CD14-positive monocyte (primary cell): ENCODE data around the gene MINPP1. TPM values are rescaled to one million over a fixed set of nuclear protein-coding genes. Genes with fewer than 3 reads are reported as not detected.

Experiments
- DNase-seq, 3 donors: peaks; one replicate each; pipeline ENCODE4 v3.0.0-alpha.2; 2011 to 2022
- H2AFZ ChIP-seq: 2 replicates; pipeline ENCODE4 v1.6.0; 2012; ENCODE audit warnings: mild to moderate bottlenecking, low read depth, low read length, inconsistent platforms; ENCODE audit not compliant: insufficient read depth, poor library complexity, severe bottlenecking
- H3K27ac ChIP-seq, 2 donors: 1 replicate in 1 of 2; 2 replicates in 1 of 2; pipeline ENCODE4 v1.5.1; 2012 to 2013; ENCODE audit warnings: low read length in 2 of 2, control low read depth in 1 of 2, inconsistent platforms in 1 of 2, low read depth in 1 of 2, mild to moderate bottlenecking in 1 of 2
- H3K27me3 ChIP-seq, 2 donors: one replicate each; pipeline versions ENCODE4 v1.6.0 to v1.6.1; 2011 to 2013; ENCODE audit warnings: low read length in 2 of 2; ENCODE audit not compliant: control insufficient read depth in 2 of 2, insufficient read depth in 2 of 2
- H3K36me3 ChIP-seq, 2 donors: replicated peaks in 1 of 2; 1 replicate in 1 of 2; 2 replicates in 1 of 2; pipeline versions ENCODE4 v1.5.1 to v1.6.1; 2012 to 2013; ENCODE audit warnings: low read length in 2 of 2, control low read depth in 1 of 2, inconsistent platforms in 1 of 2, mild to moderate bottlenecking in 1 of 2; ENCODE audit not compliant: insufficient read depth in 2 of 2, control insufficient read depth in 1 of 2
- H3K4me1 ChIP-seq, 2 donors: 1 replicate in 1 of 2; 2 replicates in 1 of 2; pipeline versions ENCODE4 v1.5.1 to v1.6.1; 2012 to 2013; ENCODE audit warnings: low read length in 2 of 2, control low read depth in 1 of 2, inconsistent platforms in 1 of 2, mild to moderate bottlenecking in 1 of 2, moderate library complexity in 1 of 2; ENCODE audit not compliant: insufficient read depth in 2 of 2, control insufficient read depth in 1 of 2
- H3K4me2 ChIP-seq: replicated peaks from 2 replicates; pipeline ENCODE3; 2012; ENCODE audit warnings: low read length, moderate library complexity, mild to moderate bottlenecking; ENCODE audit not compliant: poor library complexity, severe bottlenecking; ENCODE audit errors: extremely low read depth
- H3K4me3 ChIP-seq, 3 experiments: fragments of 200-600 bp in 1 of 3; sonication (generic) in 1 of 3; replicated peaks in 1 of 3; 1 replicate in 2 of 3; 2 replicates in 1 of 3; pipeline ENCODE4 v1.5.1; 2011 to 2013; ENCODE audit warnings: low read length in 3 of 3, mild to moderate bottlenecking in 3 of 3, control low read depth in 2 of 3, low read depth in 2 of 3, inconsistent platforms in 1 of 3, moderate library complexity in 1 of 3
- H3K79me2 ChIP-seq: 2 replicates; pipeline ENCODE4 v1.6.0; 2012; ENCODE audit warnings: mild to moderate bottlenecking, control low read depth, inconsistent platforms, low read length, moderate library complexity; ENCODE audit not compliant: insufficient read depth
- H3K9ac ChIP-seq: 2 replicates; pipeline ENCODE4 v1.6.0; 2017; ENCODE audit warnings: low read length, mild to moderate bottlenecking; ENCODE audit not compliant: insufficient read depth, poor library complexity, severe bottlenecking
- H3K9me3 ChIP-seq, 2 donors: replicated peaks in 1 of 2; 1 replicate in 1 of 2; 2 replicates in 1 of 2; pipeline versions ENCODE4 v1.5.1 to v1.6.1; 2012 to 2013; ENCODE audit warnings: low read length in 2 of 2, control low read depth in 1 of 2; ENCODE audit not compliant: control insufficient read depth in 1 of 2, insufficient read depth in 1 of 2
- H4K20me1 ChIP-seq: 2 replicates; pipeline ENCODE4 v1.6.0; 2012; ENCODE audit warnings: mild to moderate bottlenecking, low read length, control low read depth, moderate library complexity; ENCODE audit not compliant: insufficient read depth
- H3K27ac Mint-ChIP-seq, 7 donors: one replicate each; pipeline ENCODE4 v1.8.0; 2020; ENCODE audit warnings: mild to moderate bottlenecking in 7 of 7, mixed read lengths in 7 of 7, moderate library complexity in 6 of 7, inconsistent platforms in 2 of 7
- H3K27me3 Mint-ChIP-seq, 3 donors: one replicate each; pipeline ENCODE4 v1.8.0; 2021 to 2022; ENCODE audit warnings: low read depth in 3 of 3, mild to moderate bottlenecking in 3 of 3, mixed read lengths in 3 of 3, moderate library complexity in 3 of 3, inconsistent platforms in 1 of 3
- H3K36me3 Mint-ChIP-seq, 2 donors: one replicate each; pipeline ENCODE4 v1.8.0; 2020; ENCODE audit warnings: mixed read lengths in 2 of 2, inconsistent platforms in 1 of 2, mild to moderate bottlenecking in 1 of 2
- H3K4me1 Mint-ChIP-seq: one replicate; pipeline ENCODE4 v1.8.0; 2020; ENCODE audit warnings: mild to moderate bottlenecking, mixed read lengths
- H3K4me3 Mint-ChIP-seq, 2 donors: one replicate each; pipeline ENCODE4 v1.8.0; 2020; ENCODE audit warnings: mild to moderate bottlenecking in 2 of 2, mixed read lengths in 2 of 2, moderate library complexity in 1 of 2
- H3K9me3 Mint-ChIP-seq, 7 donors: one replicate each; pipeline ENCODE4 v1.8.0; 2020 to 2022; ENCODE audit warnings: mixed read lengths in 7 of 7, mild to moderate bottlenecking in 6 of 7, moderate library complexity in 6 of 7, inconsistent platforms in 2 of 7
- CTCF ChIP-seq: fragments of 200-600 bp; IDR thresholded peaks from one replicate; pipeline ENCODE4 v1.8.0; 2022; ENCODE audit warnings: antibody characterized with exemption, mild to moderate bottlenecking
- WGBS: methylation state at CpG from one replicate; pipeline ENCODE4 v1.1.5; 2013; ENCODE audit warnings: missing lambda C conversion rate; ENCODE audit not compliant: insufficient coverage; 5-methylcytosine and 5-hydroxymethylcytosine counted together
- intact Hi-C, 2 donors: fragments of 100-400 bp; cut with micrococcal nuclease; formaldehyde crosslinking; loops; one replicate each; pipeline versions ENCODE4 v1.15.0 to v1.15.1; 2023
- polyA plus RNA-seq, 3 donors: library from polyadenylated mRNA; depleted of rRNA in 1 of 3; unstranded in 2 of 3; stranded (reverse) in 1 of 3; fragments of 300-500 nt in 2 of 3; fragments of >200 nt in 1 of 3; fragmentation: Illumina TruSeq in 2 of 3; gene quantifications; 1 replicate in 2 of 3; 2 replicates in 1 of 3; pipeline ENCODE4 v1.2.3, GENCODE V29; 2012 to 2021

Gene MINPP1
- polyA plus RNA-seq, 3 donors, result 1.7 to 9.7 (median 9.0) TPM

GRCh38 chr10:87579563-87579962, 74.9 kb downstream of the MINPP1 start:
- DNase-seq, result no peak
- no peaks in the 10 kb centered on the region for H3K36me3 ChIP-seq
- H3K9ac ChIP-seq, result no peak overlapping the region
- TF ChIP-seq CTCF, result no peak
- no peak overlapping the region for H3K27ac ChIP-seq
- no peak overlapping the region for H3K4me3 ChIP-seq
- intact Hi-C loops, result no loop called here
- H2AFZ ChIP-seq, result no peak overlapping the region
- H3K79me2 ChIP-seq, result no peaks in the 10 kb centered on the region
- no peaks in the 10 kb centered on the region for H3K36me3 Mint-ChIP-seq
- no peak overlapping the region for H3K27ac Mint-ChIP-seq
- H3K4me2 ChIP-seq, result no peak overlapping the region
- peaks cover 0 to 3% (median 2%) of the 10 kb centered on the region in 3 donors for H3K27me3 Mint-ChIP-seq
- H3K4me3 Mint-ChIP-seq, result no peak overlapping the region
- H3K9me3 Mint-ChIP-seq, result peaks cover 0 to 2% (median 0%) of the 10 kb centered on the region in 7 donors
- H3K4me1 ChIP-seq, result no peaks in the 10 kb centered on the region
- no CpG with 5 or more reads among the region's 1 CpG for WGBS
- H3K9me3 ChIP-seq, result no peaks in the 10 kb centered on the region
- no peaks in the 10 kb centered on the region for H4K20me1 ChIP-seq
- no peaks in the 10 kb centered on the region for H3K27me3 ChIP-seq
- H3K4me1 Mint-ChIP-seq, result no peaks in the 10 kb centered on the region

GRCh38 chr10:87580016-87580415, 75.3 kb downstream of the MINPP1 start:
- H3K36me3 ChIP-seq, result no peaks in the 10 kb centered on the region
- H3K27ac ChIP-seq, result no peak overlapping the region
- no peaks in the 10 kb centered on the region for H3K9me3 ChIP-seq
- TF ChIP-seq CTCF, result no peak
- no peaks in the 10 kb centered on the region for H3K79me2 ChIP-seq
- H3K27me3 Mint-ChIP-seq, result peaks cover 0 to 3% (median 0%) of the 10 kb centered on the region in 3 donors
- intact Hi-C loops, result no loop called here
- no peak overlapping the region for H3K9ac ChIP-seq
- no CpG with 5 or more reads among the region's 1 CpG for WGBS
- H3K27ac Mint-ChIP-seq, result no peak overlapping the region
- no peak for DNase-seq
- H3K27me3 ChIP-seq, result no peaks in the 10 kb centered on the region
- H3K9me3 Mint-ChIP-seq, result peaks cover 0 to 2% (median 0%) of the 10 kb centered on the region in 7 donors
- H3K4me1 ChIP-seq, result no peaks in the 10 kb centered on the region
- H2AFZ ChIP-seq, result no peak overlapping the region
- H4K20me1 ChIP-seq, result no peaks in the 10 kb centered on the region
- no peak overlapping the region for H3K4me2 ChIP-seq
- H3K4me1 Mint-ChIP-seq, result no peaks in the 10 kb centered on the region
- H3K36me3 Mint-ChIP-seq, result no peaks in the 10 kb centered on the region
- H3K4me3 ChIP-seq, result no peak overlapping the region
- no peak overlapping the region for H3K4me3 Mint-ChIP-seq
